Natural killer cell (primary cell): ENCODE measurements around the gene NACA. TPM values are rescaled to one million over a fixed set of nuclear protein-coding genes. Genes with fewer than 3 reads are reported as not detected.

ENCODE experiments used
- ATAC-seq, 3 donors: fragments of 150-1000 bp in 2 of 3; fragments of 200-7000 bp in 1 of 3; cut with Tn5 transposase; 1 replicate in 1 of 3; 2 replicates in 2 of 3; pipeline ENCODE4 v1.10.0; 2021; ENCODE audit warnings: mild to moderate bottlenecking in 2 of 3, moderate library complexity in 2 of 3
- DNase-seq, 2 donors: peaks; one replicate each; pipeline versions ENCODE4 v3.0.0 to v3.0.0-alpha.2; 2013 to 2021; ENCODE audit warnings: mixed read lengths in 1 of 2
- H3K27ac ChIP-seq: one replicate; pipeline ENCODE4 v1.5.1; 2013; ENCODE audit warnings: mild to moderate bottlenecking, low read length
- H3K27me3 ChIP-seq: one replicate; pipeline ENCODE4 v1.6.1; 2013; ENCODE audit warnings: low read length; ENCODE audit not compliant: control insufficient read depth, insufficient read depth
- H3K36me3 ChIP-seq: one replicate; pipeline ENCODE4 v1.6.1; 2013; ENCODE audit warnings: low read length; ENCODE audit not compliant: control insufficient read depth, insufficient read depth
- H3K4me1 ChIP-seq: one replicate; pipeline ENCODE4 v1.6.1; 2013; ENCODE audit warnings: low read length; ENCODE audit not compliant: control insufficient read depth, insufficient read depth
- H3K4me3 ChIP-seq: one replicate; pipeline ENCODE4 v1.5.1; 2013; ENCODE audit warnings: low read length
- H3K9me3 ChIP-seq: one replicate; pipeline ENCODE4 v1.6.1; 2013; ENCODE audit warnings: low read length; ENCODE audit not compliant: control insufficient read depth, insufficient read depth
- H3K27ac Mint-ChIP-seq, 2 donors: one replicate each; pipeline ENCODE4 v1.8.0; 2022; ENCODE audit warnings: mild to moderate bottlenecking in 2 of 2, mixed read lengths in 2 of 2, moderate library complexity in 1 of 2
- H3K27me3 Mint-ChIP-seq, 2 donors: one replicate each; pipeline ENCODE4 v1.8.0; 2022; ENCODE audit warnings: low read depth in 2 of 2, mixed read lengths in 2 of 2
- H3K36me3 Mint-ChIP-seq: one replicate; pipeline ENCODE4 v1.8.0; 2022; ENCODE audit warnings: mixed read lengths
- H3K4me1 Mint-ChIP-seq, 2 donors: one replicate each; pipeline ENCODE4 v1.8.0; 2022; ENCODE audit warnings: mixed read lengths in 2 of 2
- H3K4me3 Mint-ChIP-seq: one replicate; pipeline ENCODE4 v1.8.0; 2022; ENCODE audit warnings: mild to moderate bottlenecking, moderate library complexity, mixed read lengths
- H3K9me3 Mint-ChIP-seq, 2 donors: one replicate each; pipeline ENCODE4 v1.8.0; 2022; ENCODE audit warnings: mixed read lengths in 2 of 2
- WGBS: methylation state at CpG from one replicate; pipeline ENCODE4 v1.1.7; 2013; ENCODE audit warnings: missing lambda C conversion rate; ENCODE audit not compliant: insufficient coverage; 5-methylcytosine and 5-hydroxymethylcytosine counted together
- intact Hi-C: fragments of 100-400 bp; cut with micrococcal nuclease; formaldehyde crosslinking; loops from one replicate; pipeline ENCODE4 v1.14.2; 2022
- total RNA-seq, 4 donors: library from RNA; stranded (reverse); fragments of 120-200 nt in 1 of 4; gene quantifications; one replicate each; pipeline versions ENCODE4 v1.2.3 to v1.2.4, GENCODE V29; 2013 to 2022
- TF ChIP-seq, protein P1 (sequence below): fragments of 200-600 bp; IDR thresholded peaks from one replicate; pipeline ENCODE4 v1.8.0; 2022; ENCODE audit warnings: antibody characterized with exemption

The NACA gene
- total RNA-seq, 3 donors from 2014 or later (not counting 1 experiment from before 2014, with no cell fraction given) = 644 to 785 (median 695) TPM

DNA sequence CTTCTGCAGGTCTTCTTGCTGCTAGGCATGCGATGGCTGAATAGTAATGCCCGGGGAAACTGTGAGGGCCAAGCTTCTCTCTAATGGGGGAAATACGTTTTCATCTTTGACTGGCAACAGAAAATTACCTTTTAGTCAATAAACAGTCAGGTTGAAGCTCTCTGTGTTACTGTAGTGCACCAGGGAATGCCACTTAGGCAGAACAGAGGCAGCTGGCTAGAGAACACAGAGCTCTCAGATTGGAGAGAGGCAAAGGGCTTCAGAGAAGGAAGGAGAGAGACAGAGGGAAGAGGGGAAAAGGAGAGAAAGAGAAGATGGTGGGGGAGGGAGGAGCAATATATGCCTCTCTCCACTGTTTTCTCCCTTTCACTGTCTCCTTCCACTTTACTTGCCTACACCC, 44.8 kb upstream of the NACA start:
- Mint-ChIP-seq H3K9me3 (no peaks in the 10 kb centered on the region), H3K27ac (no peak overlapping the region), H3K27me3 (peaks cover 0 to 5% of the 10 kb centered on the region in 2 donors), H3K36me3 (no peaks in the 10 kb centered on the region), H3K4me3 (no peak overlapping the region), H3K4me1 (no peaks in the 10 kb centered on the region)
- DNase-seq = no peak
- intact Hi-C loops = no loop called here
- Histone ChIP-seq H3K4me1 (no peaks in the 10 kb centered on the region), H3K9me3 (no peaks in the 10 kb centered on the region), H3K27ac (no peak overlapping the region), H3K4me3 (no peak overlapping the region), H3K27me3 (no peaks in the 10 kb centered on the region), H3K36me3 (no peaks in the 10 kb centered on the region)
- TF ChIP-seq, protein P1, sequence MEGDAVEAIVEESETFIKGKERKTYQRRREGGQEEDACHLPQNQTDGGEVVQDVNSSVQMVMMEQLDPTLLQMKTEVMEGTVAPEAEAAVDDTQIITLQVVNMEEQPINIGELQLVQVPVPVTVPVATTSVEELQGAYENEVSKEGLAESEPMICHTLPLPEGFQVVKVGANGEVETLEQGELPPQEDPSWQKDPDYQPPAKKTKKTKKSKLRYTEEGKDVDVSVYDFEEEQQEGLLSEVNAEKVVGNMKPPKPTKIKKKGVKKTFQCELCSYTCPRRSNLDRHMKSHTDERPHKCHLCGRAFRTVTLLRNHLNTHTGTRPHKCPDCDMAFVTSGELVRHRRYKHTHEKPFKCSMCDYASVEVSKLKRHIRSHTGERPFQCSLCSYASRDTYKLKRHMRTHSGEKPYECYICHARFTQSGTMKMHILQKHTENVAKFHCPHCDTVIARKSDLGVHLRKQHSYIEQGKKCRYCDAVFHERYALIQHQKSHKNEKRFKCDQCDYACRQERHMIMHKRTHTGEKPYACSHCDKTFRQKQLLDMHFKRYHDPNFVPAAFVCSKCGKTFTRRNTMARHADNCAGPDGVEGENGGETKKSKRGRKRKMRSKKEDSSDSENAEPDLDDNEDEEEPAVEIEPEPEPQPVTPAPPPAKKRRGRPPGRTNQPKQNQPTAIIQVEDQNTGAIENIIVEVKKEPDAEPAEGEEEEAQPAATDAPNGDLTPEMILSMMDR = no peak
- 94% methylated on average over 3 of the region's 3 CpGs for WGBS
- no peak for ATAC-seq

DNA sequence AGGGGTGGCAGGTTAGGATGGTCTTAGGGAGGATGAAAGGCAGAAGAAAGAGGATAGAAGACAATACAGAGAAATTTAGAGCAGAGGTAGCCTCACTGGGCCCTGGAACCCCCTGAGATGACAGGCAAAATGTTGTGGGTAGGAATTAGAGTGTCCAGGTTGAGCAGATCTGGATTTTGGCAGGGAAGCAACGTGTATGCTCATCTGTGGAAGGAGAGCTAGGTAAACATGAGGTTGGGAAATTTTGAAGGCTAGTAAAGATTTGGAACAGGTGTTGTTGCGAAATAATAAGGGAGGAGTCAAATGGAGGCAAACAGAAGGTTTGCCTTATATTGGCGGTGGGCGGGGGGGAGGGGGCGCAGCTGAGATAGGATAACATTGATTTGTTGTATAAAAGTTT, 43.3 kb upstream of the NACA start:
- intact Hi-C loops = no loop called here
- H3K9me3 Mint-ChIP-seq = no peaks in the 10 kb centered on the region
- Histone ChIP-seq H3K9me3 (no peaks in the 10 kb centered on the region), H3K27me3 (no peaks in the 10 kb centered on the region), H3K27ac (no peak overlapping the region), H3K4me1 (no peaks in the 10 kb centered on the region), H3K4me3 (no peak overlapping the region), H3K36me3 (no peaks in the 10 kb centered on the region)
- H3K4me3 Mint-ChIP-seq = no peak overlapping the region
- no peak for ATAC-seq
- no peaks in the 10 kb centered on the region for H3K4me1 Mint-ChIP-seq
- TF ChIP-seq, protein P1 = no peak
- no peaks in the 10 kb centered on the region for H3K36me3 Mint-ChIP-seq
- 93% methylated on average over 5 of the region's 5 CpGs for WGBS
- no peak overlapping the region for H3K27ac Mint-ChIP-seq
- DNase-seq = no peak
- H3K27me3 Mint-ChIP-seq = peaks cover 0 to 5% of the 10 kb centered on the region in 2 donors

DNA sequence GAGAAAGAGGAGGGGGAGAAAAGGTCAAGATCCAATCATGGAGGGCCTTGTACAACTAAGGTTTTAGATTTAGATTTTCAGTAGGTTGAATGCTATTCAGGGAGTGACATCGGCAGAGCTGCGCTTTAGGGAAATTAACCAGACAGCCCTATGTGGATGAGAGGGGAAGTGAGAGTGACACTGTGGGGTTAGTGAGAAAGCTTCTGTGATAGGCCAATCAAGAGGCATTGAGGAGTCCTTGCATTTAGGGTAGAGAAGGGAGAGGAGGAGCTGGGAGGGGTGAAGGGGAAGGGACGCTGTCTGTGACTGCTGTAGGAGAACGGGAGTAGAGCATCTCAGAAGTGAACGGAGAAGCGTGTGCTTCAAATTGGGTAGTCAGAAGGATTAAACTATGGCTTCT, 41.4 kb upstream of the NACA start:
- Histone ChIP-seq H3K9me3 (no peaks in the 10 kb centered on the region), H3K36me3 (no peaks in the 10 kb centered on the region), H3K4me1 (no peaks in the 10 kb centered on the region), H3K27me3 (no peaks in the 10 kb centered on the region), H3K27ac (no peak overlapping the region), H3K4me3 (no peak overlapping the region)
- 61% methylated on average over 6 of the region's 6 CpGs for WGBS
- Mint-ChIP-seq H3K9me3 (no peaks in the 10 kb centered on the region), H3K4me1 (no peaks in the 10 kb centered on the region), H3K36me3 (no peaks in the 10 kb centered on the region), H3K4me3 (no peak overlapping the region), H3K27me3 (peaks cover 0 to 7% of the 10 kb centered on the region in 2 donors), H3K27ac (no peak overlapping the region)
- TF ChIP-seq, protein P1 = no peak
- ATAC-seq (no peak), DNase-seq (no peak)
- intact Hi-C loops = no loop called here
